ENCODE measurements around the gene AHNAK.

- TF ChIP-seq EZH2 (IDR thresholded peaks at IDR 0.05) (no peak), CTCF (IDR thresholded peaks at IDR 0.05) (no peak)
Observed at GRCh38 chr11:62435846-62436660, 110.6 kb downstream of the AHNAK start.
